ENCODE results near the gene NLN.

NLN gene

DNA sequence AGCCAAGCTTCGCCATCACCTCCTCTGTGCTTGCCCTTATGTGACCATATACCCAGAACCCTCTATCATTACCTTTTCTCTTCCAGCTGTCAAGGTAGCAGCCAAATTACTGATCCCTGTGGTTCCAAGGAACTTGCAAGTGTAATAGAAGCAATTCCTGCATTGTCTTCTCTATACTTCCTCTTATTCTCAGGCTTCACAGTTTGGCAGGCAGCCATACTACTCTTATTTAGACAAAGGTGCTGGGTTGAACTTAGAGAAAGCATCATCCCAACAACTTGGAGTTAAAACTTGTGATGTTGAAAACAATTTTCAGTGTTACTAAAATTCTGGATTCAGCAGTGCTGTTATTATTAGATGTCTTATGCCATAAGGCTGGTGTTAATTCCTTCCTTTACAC, 93.2 kb downstream of the NLN start:
- Histone ChIP-seq H3K27ac (ENCODE audit: insufficient read depth, low read length, poor library complexity, severe bottlenecking) (no peak overlapping the region), H3K27me3 (replicated peaks; ENCODE audit: control insufficient read depth, insufficient read depth, low read length, poor library complexity, severe bottlenecking) (no peaks in the 10 kb centered on the region), H3K9me3 (ENCODE audit: control insufficient read depth, low read length) (no peaks in the 10 kb centered on the region), H3K4me1 (ENCODE audit: control insufficient read depth, insufficient read depth, low read length, poor library complexity, severe bottlenecking) (no peaks in the 10 kb centered on the region), H3K36me3 (ENCODE audit: control insufficient read depth, insufficient read depth, low read length) (no peaks in the 10 kb centered on the region), H3K4me3 (ENCODE audit: insufficient read depth, low read depth, low read length, poor library complexity, severe bottlenecking) (no peak overlapping the region)
- no peak for DNase-seq

DNA sequence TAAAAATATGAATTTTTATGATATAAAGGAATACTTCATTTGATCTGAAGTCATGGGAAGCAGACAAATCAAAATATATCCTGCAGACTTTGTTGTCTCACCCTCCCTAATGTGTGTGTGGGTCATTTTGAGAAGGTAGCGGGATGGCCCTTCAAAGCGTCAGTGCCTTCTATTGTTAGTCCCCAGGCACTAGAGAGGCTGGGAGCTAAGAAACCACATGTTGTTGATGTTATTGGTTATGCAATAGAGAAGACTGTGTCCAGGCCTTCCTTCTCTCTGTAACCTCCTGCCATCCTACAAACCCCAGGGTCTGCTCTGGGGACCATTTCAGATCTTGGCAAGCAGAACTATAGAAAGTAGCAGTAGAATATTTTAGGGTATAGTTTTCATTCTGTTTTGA, 94.7 kb downstream of the NLN start:
- Histone ChIP-seq H3K9me3 (ENCODE audit: control insufficient read depth, low read length) (no peaks in the 10 kb centered on the region), H3K27me3 (replicated peaks; ENCODE audit: control insufficient read depth, insufficient read depth, low read length, poor library complexity, severe bottlenecking) (no peaks in the 10 kb centered on the region), H3K4me1 (ENCODE audit: control insufficient read depth, insufficient read depth, low read length, poor library complexity, severe bottlenecking) (no peaks in the 10 kb centered on the region), H3K36me3 (ENCODE audit: control insufficient read depth, insufficient read depth, low read length) (no peaks in the 10 kb centered on the region), H3K27ac (ENCODE audit: insufficient read depth, low read length, poor library complexity, severe bottlenecking) (no peak overlapping the region), H3K4me3 (ENCODE audit: insufficient read depth, low read depth, low read length, poor library complexity, severe bottlenecking) (no peak overlapping the region)
- no peak for DNase-seq

DNA sequence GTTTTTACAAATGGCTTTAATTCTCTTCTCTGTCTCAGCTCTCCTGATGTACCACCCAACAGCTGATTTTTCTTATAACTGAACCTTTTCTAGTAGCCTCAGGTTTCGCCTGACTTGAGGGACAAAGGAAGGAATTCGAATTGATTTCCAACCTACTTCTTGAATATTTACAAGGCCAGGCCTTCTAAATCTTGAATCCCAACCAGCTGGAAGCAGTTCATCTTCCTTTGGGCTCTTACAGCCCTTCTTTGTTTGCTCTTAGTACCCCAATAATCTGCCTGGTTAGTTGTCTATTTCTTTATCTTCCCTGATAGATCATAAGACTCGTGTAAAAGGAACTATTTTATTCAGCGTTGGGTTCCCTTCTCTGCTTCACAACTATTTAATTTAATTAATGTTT, 95.9 kb downstream of the NLN start:
- DNase-seq = no peak
- Histone ChIP-seq H3K4me3 (ENCODE audit: insufficient read depth, low read depth, low read length, poor library complexity, severe bottlenecking) (no peak overlapping the region), H3K9me3 (ENCODE audit: control insufficient read depth, low read length) (no peaks in the 10 kb centered on the region), H3K27ac (ENCODE audit: insufficient read depth, low read length, poor library complexity, severe bottlenecking) (no peak overlapping the region), H3K36me3 (ENCODE audit: control insufficient read depth, insufficient read depth, low read length) (no peaks in the 10 kb centered on the region), H3K4me1 (ENCODE audit: control insufficient read depth, insufficient read depth, low read length, poor library complexity, severe bottlenecking) (no peaks in the 10 kb centered on the region), H3K27me3 (replicated peaks; ENCODE audit: control insufficient read depth, insufficient read depth, low read length, poor library complexity, severe bottlenecking) (no peaks in the 10 kb centered on the region)

DNA sequence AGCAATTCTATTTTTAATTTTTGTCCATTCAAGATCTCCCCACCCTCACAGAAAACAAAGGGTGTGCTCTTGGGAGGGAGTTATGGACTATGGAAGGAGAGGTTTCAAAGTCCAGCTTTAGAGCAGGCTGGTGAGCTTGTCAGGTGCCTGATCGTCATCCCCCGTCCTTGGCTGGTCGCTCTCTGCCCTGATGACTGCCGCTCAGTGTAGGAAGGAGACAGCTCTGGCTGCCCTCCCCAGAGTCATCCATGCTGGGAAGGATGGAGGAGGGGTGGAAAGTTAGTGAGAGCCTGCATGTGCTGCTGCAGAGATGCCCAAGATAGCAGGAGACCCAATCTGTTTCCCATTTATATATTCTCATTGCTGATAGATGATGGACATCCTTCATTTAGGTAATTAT, 96.6 kb downstream of the NLN start:
- DNase-seq = no peak
- H3K4me3 ChIP-seq (ENCODE audit: insufficient read depth, low read depth, low read length, poor library complexity, severe bottlenecking) = no peak overlapping the region
- H3K27ac ChIP-seq (ENCODE audit: insufficient read depth, low read length, poor library complexity, severe bottlenecking) = no peak overlapping the region
- H3K36me3 ChIP-seq (ENCODE audit: control insufficient read depth, insufficient read depth, low read length) = no peaks in the 10 kb centered on the region
- H3K4me1 ChIP-seq (ENCODE audit: control insufficient read depth, insufficient read depth, low read length, poor library complexity, severe bottlenecking) = no peaks in the 10 kb centered on the region
- no peaks in the 10 kb centered on the region for H3K27me3 ChIP-seq (replicated peaks; ENCODE audit: control insufficient read depth, insufficient read depth, low read length, poor library complexity, severe bottlenecking)
- no peaks in the 10 kb centered on the region for H3K9me3 ChIP-seq (ENCODE audit: control insufficient read depth, low read length)

DNA sequence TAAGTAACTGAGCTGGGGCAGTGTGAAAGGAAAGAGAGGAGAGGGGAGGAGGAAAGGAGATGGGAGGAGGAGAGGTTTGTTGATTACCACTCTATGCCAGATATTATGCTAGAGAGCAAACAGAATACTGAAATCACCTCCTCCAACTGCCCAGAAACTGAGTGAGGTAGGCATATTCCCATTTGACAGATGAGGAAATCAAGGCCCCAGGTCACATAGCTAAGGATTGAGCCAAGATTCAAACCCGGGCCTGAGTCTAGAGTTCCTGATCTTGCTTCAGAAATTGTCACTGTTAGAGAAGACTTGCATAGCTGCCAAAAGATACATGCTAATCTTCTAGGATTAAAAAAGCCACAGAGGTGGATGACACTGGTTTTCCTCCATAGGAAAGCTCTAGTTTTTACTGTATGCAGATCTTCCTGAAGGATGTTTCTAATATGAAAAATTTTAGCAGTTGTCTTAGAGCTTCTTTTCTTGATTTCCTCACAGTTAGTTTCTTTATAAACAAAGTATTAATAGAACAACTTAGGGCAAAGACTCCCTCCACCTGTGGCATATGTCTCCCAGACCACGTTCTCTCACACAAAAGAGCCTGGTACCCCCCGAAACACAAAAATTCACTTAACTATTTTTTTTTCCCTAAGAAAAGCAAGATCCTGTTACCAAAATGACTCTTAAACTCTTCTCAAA, 97.4 kb downstream of the NLN start:
- H3K4me3 ChIP-seq (ENCODE audit: insufficient read depth, low read depth, low read length, poor library complexity, severe bottlenecking) = no peak overlapping the region
- no peak overlapping the region for H3K27ac ChIP-seq (ENCODE audit: insufficient read depth, low read length, poor library complexity, severe bottlenecking)
- no peaks in the 10 kb centered on the region for H3K27me3 ChIP-seq (replicated peaks; ENCODE audit: control insufficient read depth, insufficient read depth, low read length, poor library complexity, severe bottlenecking)
- DNase-seq = no peak
- H3K9me3 ChIP-seq (ENCODE audit: control insufficient read depth, low read length) = no peaks in the 10 kb centered on the region
- no peaks in the 10 kb centered on the region for H3K36me3 ChIP-seq (ENCODE audit: control insufficient read depth, insufficient read depth, low read length)
- H3K4me1 ChIP-seq (ENCODE audit: control insufficient read depth, insufficient read depth, low read length, poor library complexity, severe bottlenecking) = no peaks in the 10 kb centered on the region

- DNase-seq = no peak
- H3K4me3 ChIP-seq (ENCODE audit: insufficient read depth, low read depth, low read length, poor library complexity, severe bottlenecking) = no peak overlapping the region
- no peaks in the 10 kb centered on the region for H3K4me1 ChIP-seq (ENCODE audit: control insufficient read depth, insufficient read depth, low read length, poor library complexity, severe bottlenecking)
- H3K27ac ChIP-seq (ENCODE audit: insufficient read depth, low read length, poor library complexity, severe bottlenecking) = no peak overlapping the region
- no peaks in the 10 kb centered on the region for H3K36me3 ChIP-seq (ENCODE audit: control insufficient read depth, insufficient read depth, low read length)
- no peaks in the 10 kb centered on the region for H3K27me3 ChIP-seq (replicated peaks; ENCODE audit: control insufficient read depth, insufficient read depth, low read length, poor library complexity, severe bottlenecking)
- no peaks in the 10 kb centered on the region for H3K9me3 ChIP-seq (ENCODE audit: control insufficient read depth, low read length)
Measured at GRCh38 chr5:65819905-65820240, 97.9 kb downstream of the NLN start.

DNA sequence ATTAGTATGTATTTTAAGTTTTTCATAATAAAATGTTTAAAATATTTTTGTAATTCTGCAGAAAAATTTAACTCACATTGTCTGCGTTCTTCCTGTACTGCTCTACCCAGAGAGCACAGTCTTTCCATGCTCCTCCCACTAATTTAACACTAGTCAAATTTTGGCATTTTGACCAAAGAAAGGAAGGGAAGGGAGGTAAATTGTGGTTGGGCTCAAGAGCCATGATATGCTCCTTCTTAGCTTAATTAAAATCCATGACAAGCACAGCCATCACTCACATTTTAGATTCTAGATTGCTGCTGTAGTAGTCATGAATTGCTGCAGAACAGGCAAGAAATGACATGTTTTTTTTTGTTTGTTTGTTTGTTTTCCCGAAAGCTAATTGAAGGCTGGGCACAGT, 98.4 kb downstream of the NLN start:
- H3K4me3 ChIP-seq (ENCODE audit: insufficient read depth, low read depth, low read length, poor library complexity, severe bottlenecking) = no peak overlapping the region
- H3K27me3 ChIP-seq (replicated peaks; ENCODE audit: control insufficient read depth, insufficient read depth, low read length, poor library complexity, severe bottlenecking) = no peaks in the 10 kb centered on the region
- no peak overlapping the region for H3K27ac ChIP-seq (ENCODE audit: insufficient read depth, low read length, poor library complexity, severe bottlenecking)
- no peaks in the 10 kb centered on the region for H3K9me3 ChIP-seq (ENCODE audit: control insufficient read depth, low read length)
- no peak for DNase-seq
- H3K4me1 ChIP-seq (ENCODE audit: control insufficient read depth, insufficient read depth, low read length, poor library complexity, severe bottlenecking) = no peaks in the 10 kb centered on the region
- no peaks in the 10 kb centered on the region for H3K36me3 ChIP-seq (ENCODE audit: control insufficient read depth, insufficient read depth, low read length)

- Histone ChIP-seq H3K27me3 (replicated peaks; ENCODE audit: control insufficient read depth, insufficient read depth, low read length, poor library complexity, severe bottlenecking) (no peaks in the 10 kb centered on the region), H3K36me3 (ENCODE audit: control insufficient read depth, insufficient read depth, low read length) (no peaks in the 10 kb centered on the region), H3K9me3 (ENCODE audit: control insufficient read depth, low read length) (no peaks in the 10 kb centered on the region), H3K4me1 (ENCODE audit: control insufficient read depth, insufficient read depth, low read length, poor library complexity, severe bottlenecking) (no peaks in the 10 kb centered on the region), H3K4me3 (ENCODE audit: insufficient read depth, low read depth, low read length, poor library complexity, severe bottlenecking) (no peak overlapping the region), H3K27ac (ENCODE audit: insufficient read depth, low read length, poor library complexity, severe bottlenecking) (no peak overlapping the region)
- DNase-seq = no peak
Measured at GRCh38 chr5:65821966-65822365, 100.0 kb downstream of the NLN start.

GRCh38 chr5:65822710-65823109, 100.7 kb downstream of the NLN start:
- no peak for DNase-seq
- H3K4me3 ChIP-seq (ENCODE audit: insufficient read depth, low read depth, low read length, poor library complexity, severe bottlenecking) = no peak overlapping the region

GRCh38 chr5:65823204-65823603, 101.2 kb downstream of the NLN start:
- no peak overlapping the region for H3K4me3 ChIP-seq (ENCODE audit: insufficient read depth, low read depth, low read length, poor library complexity, severe bottlenecking)
- no peak for DNase-seq
- H3K27ac ChIP-seq (ENCODE audit: insufficient read depth, low read length, poor library complexity, severe bottlenecking) = no peak overlapping the region
- no peaks in the 10 kb centered on the region for H3K4me1 ChIP-seq (ENCODE audit: control insufficient read depth, insufficient read depth, low read length, poor library complexity, severe bottlenecking)
- H3K36me3 ChIP-seq (ENCODE audit: control insufficient read depth, insufficient read depth, low read length) = no peaks in the 10 kb centered on the region
- no peaks in the 10 kb centered on the region for H3K9me3 ChIP-seq (ENCODE audit: control insufficient read depth, low read length)
- H3K27me3 ChIP-seq (replicated peaks; ENCODE audit: control insufficient read depth, insufficient read depth, low read length, poor library complexity, severe bottlenecking) = no peaks in the 10 kb centered on the region

More at GRCh38 chr5:65822710-65823109, 100.7 kb downstream of the NLN start:
- H3K27me3 ChIP-seq (replicated peaks; ENCODE audit: control insufficient read depth, insufficient read depth, low read length, poor library complexity, severe bottlenecking) = no peaks in the 10 kb centered on the region
- H3K9me3 ChIP-seq (ENCODE audit: control insufficient read depth, low read length) = no peaks in the 10 kb centered on the region
- no peak overlapping the region for H3K27ac ChIP-seq (ENCODE audit: insufficient read depth, low read length, poor library complexity, severe bottlenecking)
- H3K4me1 ChIP-seq (ENCODE audit: control insufficient read depth, insufficient read depth, low read length, poor library complexity, severe bottlenecking) = no peaks in the 10 kb centered on the region
- H3K36me3 ChIP-seq (ENCODE audit: control insufficient read depth, insufficient read depth, low read length) = no peaks in the 10 kb centered on the region

Measured in effector memory CD4-positive, alpha-beta T cell (primary cell).